Activated T-helper 2 cell treated with anti-CD3 and anti-CD28 coated beads, Interferon-gamma antibody, Interleukin-2, Interleukin-4, amounts not matched to agents 10 μg/mL and 5 μg/mL and 100 μg/mL, durations not matched to agents 14 hours and 24 hours and 36 hours (primary cell): Measurements from ENCODE around the gene ENAH. TPM values are rescaled to one million over a fixed set of nuclear protein-coding genes. Genes with fewer than 3 reads are reported as not detected.
"Not testable (repeated sequence)": the region's sequence is repeated elsewhere in the genome, so short reads cannot be mapped to it uniquely, and the experiment has no call there.

ENCODE experiments used
- DNase-seq: peaks from one replicate; pipeline ENCODE4 v3.0.0; 2021; ENCODE audit warnings: low spot score
- H3K27ac Mint-ChIP-seq: one replicate; pipeline ENCODE4 v1.8.0; 2021; ENCODE audit warnings: mixed read lengths
- H3K27me3 Mint-ChIP-seq: one replicate; pipeline ENCODE4 v1.8.0; 2021; ENCODE audit warnings: low read depth, mixed read lengths
- H3K36me3 Mint-ChIP-seq: one replicate; pipeline ENCODE4 v1.8.0; 2021; ENCODE audit warnings: low read depth, mixed read lengths
- H3K4me1 Mint-ChIP-seq: one replicate; pipeline ENCODE4 v1.8.0; 2021; ENCODE audit warnings: low read depth, mixed read lengths
- H3K4me3 Mint-ChIP-seq: one replicate; pipeline ENCODE4 v1.8.0; 2021; ENCODE audit warnings: low read depth, mild to moderate bottlenecking, moderate library complexity, mixed read lengths
- H3K9me3 Mint-ChIP-seq: one replicate; pipeline ENCODE4 v1.8.0; 2021; ENCODE audit warnings: mixed read lengths
- intact Hi-C: fragments of 100-400 bp; cut with micrococcal nuclease; formaldehyde crosslinking; loops from one replicate; pipeline ENCODE4 v1.15.1; 2023
- total RNA-seq: library from RNA; stranded (reverse); gene quantifications from 2 replicates; pipeline ENCODE4 v1.2.3, GENCODE V29; 2022

Gene ENAH
- total RNA-seq, 1 donor from 2014 or later, result 0.14 TPM

- no peaks in the 10 kb centered on the region for H3K9me3 Mint-ChIP-seq
- peaks cover 31% of the 10 kb centered on the region for H3K4me1 Mint-ChIP-seq
- H3K27ac Mint-ChIP-seq, result no peak overlapping the region
- H3K27me3 Mint-ChIP-seq, result peaks cover 7% of the 10 kb centered on the region
- intact Hi-C loops, result loop anchor here (5.0 to 10.0 kb wide), 2 partner anchors 75 to 177 kb away; partner anchors contain the start of gene ENAH
- H3K4me3 Mint-ChIP-seq, result no peak overlapping the region
- DNase-seq, result no peak
- H3K36me3 Mint-ChIP-seq, result no peaks in the 10 kb centered on the region
Observed at GRCh38 chr1:225477296-225477911, 175.5 kb downstream of the ENAH start.

GRCh38 chr1:225476538-225476988 is 176.4 kb downstream of the ENAH start:
- DNase-seq, result no peak
- H3K27me3 Mint-ChIP-seq, result peaks cover 4% of the 10 kb centered on the region
- intact Hi-C loops, result loop anchor here (5.0 to 10.0 kb wide), 2 partner anchors 76 to 178 kb away; partner anchors contain the start of gene ENAH
- peaks cover 31% of the 10 kb centered on the region for H3K4me1 Mint-ChIP-seq
- no peaks in the 10 kb centered on the region for H3K36me3 Mint-ChIP-seq
- H3K9me3 Mint-ChIP-seq, result no peaks in the 10 kb centered on the region
- H3K4me3 Mint-ChIP-seq, result no peak overlapping the region
- H3K27ac Mint-ChIP-seq, result no peak overlapping the region

- peaks cover 31% of the 10 kb centered on the region for H3K4me1 Mint-ChIP-seq
- H3K27me3 Mint-ChIP-seq, result peaks cover 4% of the 10 kb centered on the region
- DNase-seq, result no peak
- no peak overlapping the region for H3K27ac Mint-ChIP-seq
- no peaks in the 10 kb centered on the region for H3K9me3 Mint-ChIP-seq
- intact Hi-C loops, result loop anchor here (5.0 to 10.0 kb wide), 2 partner anchors 76 to 179 kb away; partner anchors contain the start of gene ENAH
- no peak overlapping the region for H3K4me3 Mint-ChIP-seq
- no peaks in the 10 kb centered on the region for H3K36me3 Mint-ChIP-seq
Observed at GRCh38 chr1:225476100-225476511, 176.8 kb downstream of the ENAH start.

DNA sequence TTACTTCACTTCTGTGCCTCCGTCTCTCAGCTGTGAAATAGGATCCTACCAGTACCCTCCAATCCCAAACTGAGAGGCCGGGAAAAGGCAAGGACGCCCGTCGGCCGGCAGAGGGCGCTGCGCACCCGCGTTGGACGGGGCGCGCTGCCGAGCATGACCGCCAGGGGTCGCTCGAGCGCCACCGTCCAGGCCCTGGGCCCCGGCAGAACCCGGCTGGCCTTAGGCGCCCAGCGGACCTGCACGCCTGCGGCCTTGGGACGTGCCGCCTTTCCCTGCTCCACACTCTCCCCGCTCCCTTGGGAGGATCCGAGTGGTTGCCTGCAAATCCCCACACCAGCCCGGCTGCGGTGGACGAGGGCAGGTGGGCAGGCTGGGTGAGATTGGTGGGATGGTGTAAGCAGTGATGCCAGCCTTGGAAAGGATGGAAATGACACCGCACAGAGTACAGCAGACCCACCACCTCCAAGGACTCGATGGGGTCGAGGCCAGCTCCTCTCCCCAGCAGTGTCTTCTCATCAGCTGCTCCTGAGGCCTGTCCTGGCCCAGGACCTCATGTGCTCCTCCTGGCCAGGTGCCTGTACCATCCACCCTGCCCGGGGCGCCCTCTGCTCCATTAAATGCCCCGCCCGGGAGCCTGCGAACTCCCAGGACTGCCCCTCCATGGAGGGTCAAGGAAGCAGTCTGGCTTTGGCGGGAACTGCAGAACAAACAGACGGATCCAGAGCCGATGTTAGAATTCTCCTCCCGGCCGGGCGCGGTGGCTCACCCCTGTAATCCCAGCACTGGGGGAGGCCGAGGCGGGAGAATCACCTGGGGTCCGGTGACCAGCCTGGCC is 177.7 kb downstream of the ENAH start:
- Mint-ChIP-seq H3K9me3 (no peaks in the 10 kb centered on the region), H3K27ac (no peak overlapping the region), H3K27me3 (peaks cover 4% of the 10 kb centered on the region), H3K4me3 (no peak overlapping the region), H3K36me3 (no peaks in the 10 kb centered on the region), H3K4me1 (peaks cover 31% of the 10 kb centered on the region)
- intact Hi-C loops, result loop anchor here (1.0 to 10.0 kb wide), 5 partner anchors 77 to 501 kb away; partner anchors contain the start of gene ENAH
- peak; percentile 67 for DNase-seq

DNA sequence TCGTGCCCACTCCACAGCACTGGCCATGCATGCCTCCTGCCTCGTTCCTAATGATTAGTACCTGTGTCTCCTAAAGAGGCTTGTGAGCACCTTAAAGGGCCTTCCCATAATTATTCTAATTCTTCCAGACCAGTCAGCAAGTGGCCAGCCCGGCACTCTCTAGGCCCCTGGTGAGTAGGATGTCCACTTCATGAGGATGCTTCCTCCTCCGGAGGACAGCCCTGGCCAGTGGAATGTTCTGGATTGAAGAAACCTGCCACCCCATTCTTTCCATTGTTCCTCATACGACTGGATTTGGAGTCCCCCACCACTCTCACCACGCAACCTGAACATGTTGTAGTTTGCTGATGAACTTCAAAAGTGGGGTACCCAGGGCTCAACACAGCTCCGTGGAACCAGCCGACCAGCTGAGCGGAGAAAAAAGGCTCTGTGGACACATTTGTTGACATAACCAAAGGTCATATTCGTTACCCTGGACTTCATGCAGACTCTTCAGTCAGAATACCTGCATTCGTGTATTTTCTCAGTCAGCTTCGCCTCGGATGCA is 178.4 kb downstream of the ENAH start:
- Mint-ChIP-seq H3K36me3 (no peaks in the 10 kb centered on the region), H3K27ac (peak overlapping the region; percentile 50), H3K9me3 (no peaks in the 10 kb centered on the region), H3K27me3 (peaks cover 4% of the 10 kb centered on the region), H3K4me3 (no peak overlapping the region), H3K4me1 (peaks cover 31% of the 10 kb centered on the region)
- intact Hi-C loops, result loop anchor here (2.0 to 10.0 kb wide), 2 partner anchors 180 to 298 kb away; partner anchors contain the start of gene ENAH
- DNase-seq, result no peak

DNA sequence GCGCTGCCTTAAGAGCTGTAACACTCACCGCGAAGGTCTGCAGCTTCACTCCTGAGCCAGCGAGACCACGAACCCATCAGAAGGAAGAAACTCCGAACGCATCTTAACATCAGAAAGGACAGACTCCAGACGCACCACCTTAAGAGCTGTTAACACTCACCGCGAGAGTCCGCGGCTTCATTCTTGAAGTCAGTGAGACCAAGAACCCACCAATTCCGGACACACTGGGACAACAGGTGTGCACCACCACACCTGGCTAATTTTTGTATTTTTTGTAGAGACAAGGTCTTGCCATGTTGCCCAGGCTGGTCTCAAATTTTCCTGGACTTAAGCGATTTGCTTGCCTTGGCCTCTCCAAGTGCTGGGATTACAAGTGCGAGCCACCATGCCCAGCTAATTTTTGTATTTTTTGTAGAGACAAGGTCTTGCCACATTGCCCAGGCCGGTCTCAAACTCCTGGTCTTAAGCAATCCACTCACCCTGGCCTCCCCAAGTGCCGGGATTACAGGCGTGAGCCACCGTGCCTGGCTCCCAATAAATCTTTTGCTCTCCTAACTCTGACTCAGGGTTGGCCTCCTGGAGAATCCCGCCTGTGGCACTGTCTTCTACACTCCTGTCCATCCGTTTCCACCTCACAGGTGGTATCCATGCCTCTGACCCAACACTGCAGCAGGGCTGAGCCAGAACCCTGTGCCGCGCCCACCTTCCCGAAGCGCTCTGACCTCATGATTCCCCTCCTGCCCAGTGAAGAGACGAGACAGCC is 179.1 kb downstream of the ENAH start:
- H3K36me3 Mint-ChIP-seq, H3K27me3 Mint-ChIP-seq, DNase-seq, H3K9me3 Mint-ChIP-seq, H3K4me3 Mint-ChIP-seq: not testable (repeated sequence)
- H3K4me1 Mint-ChIP-seq, result peaks cover 37% of the 10 kb centered on the region
- intact Hi-C loops, result loop anchor here (2.0 to 10.0 kb wide), 2 partner anchors 181 to 299 kb away; partner anchors contain the start of gene ENAH
- H3K27ac Mint-ChIP-seq, result peak overlapping the region; percentile 50

DNA sequence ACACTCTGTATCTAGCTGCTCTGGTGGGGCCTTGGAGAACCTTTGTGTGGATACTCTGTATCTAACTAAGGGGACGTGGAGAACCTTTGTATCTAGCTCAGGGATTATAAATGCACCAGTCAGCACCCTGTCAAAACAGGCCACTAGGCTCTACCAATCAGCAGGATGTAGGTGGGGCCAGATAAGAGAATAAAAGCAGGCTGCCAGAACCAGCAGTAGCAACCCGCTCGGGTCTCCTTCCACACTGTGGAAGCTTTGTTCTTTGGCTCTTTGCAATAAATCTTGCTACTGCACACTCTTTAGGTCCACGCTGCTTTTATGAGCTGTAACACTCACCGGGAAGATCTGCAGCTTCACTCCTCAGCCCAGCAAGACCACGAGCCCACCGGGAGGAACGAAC is 179.7 kb downstream of the ENAH start:
- intact Hi-C loops, result loop anchor here (10.0 kb wide), 1 partner anchor 182 kb away; the partner anchor contains the start of gene ENAH
- not testable (repeated sequence) for DNase-seq, H3K36me3 Mint-ChIP-seq, H3K9me3 Mint-ChIP-seq, H3K4me3 Mint-ChIP-seq, H3K27me3 Mint-ChIP-seq
- peaks cover 43% of the 10 kb centered on the region for H3K4me1 Mint-ChIP-seq
- peak overlapping the region; percentile 28 for H3K27ac Mint-ChIP-seq

DNA sequence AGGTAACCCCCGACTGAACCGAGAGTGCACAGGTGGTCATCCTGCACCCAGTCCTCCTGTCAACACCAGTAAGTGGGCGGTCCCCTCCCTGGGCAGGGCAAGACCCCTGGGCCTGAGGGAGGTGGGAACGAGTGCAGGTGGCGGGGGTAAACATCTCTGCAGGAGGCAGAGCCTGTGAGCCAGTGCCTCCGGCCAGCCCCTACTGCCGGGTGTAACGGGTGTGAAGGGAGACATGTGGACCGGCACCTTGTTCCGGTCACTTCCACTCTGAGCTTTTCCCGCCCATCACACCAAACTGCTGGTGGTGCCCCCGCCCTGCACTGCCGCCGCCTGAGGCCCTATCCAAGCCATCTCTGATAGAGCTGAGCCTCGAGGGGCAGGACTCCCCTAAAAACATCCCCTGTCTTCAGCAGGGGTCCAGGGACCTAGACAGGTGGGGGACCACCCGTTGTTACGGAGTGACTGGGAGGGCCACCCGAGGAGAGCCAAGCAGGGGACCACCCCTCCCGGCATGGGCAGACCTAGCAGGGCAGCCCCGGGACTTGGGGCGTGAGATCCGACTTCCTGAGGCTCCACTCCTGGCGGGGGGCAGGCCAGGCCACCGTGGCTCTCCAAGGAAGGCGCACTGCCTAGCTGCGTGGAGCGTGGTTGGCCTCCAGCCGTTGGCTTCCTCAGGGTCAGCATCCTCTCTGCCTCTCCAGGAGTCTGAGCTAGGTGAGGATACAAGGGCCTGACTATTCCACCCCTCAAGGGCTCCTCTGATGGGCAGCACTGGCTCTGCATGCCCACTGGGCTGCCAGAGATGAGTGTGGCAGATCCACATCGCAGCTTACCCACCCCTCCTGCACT is 181.2 kb downstream of the ENAH start:
- H3K9me3 Mint-ChIP-seq, result no peaks in the 10 kb centered on the region
- H3K27me3 Mint-ChIP-seq, result no peaks in the 10 kb centered on the region
- no peak overlapping the region for H3K27ac Mint-ChIP-seq
- DNase-seq, result no peak
- H3K36me3 Mint-ChIP-seq, result no peaks in the 10 kb centered on the region
- H3K4me3 Mint-ChIP-seq, result no peak overlapping the region
- intact Hi-C loops, result loop anchor here (10.0 kb wide), 1 partner anchor 183 kb away; the partner anchor contains the start of gene ENAH
- H3K4me1 Mint-ChIP-seq, result peaks cover 33% of the 10 kb centered on the region

- Mint-ChIP-seq H3K27me3 (no peaks in the 10 kb centered on the region), H3K27ac (no peak overlapping the region), H3K4me3 (no peak overlapping the region), H3K9me3 (no peaks in the 10 kb centered on the region), H3K36me3 (no peaks in the 10 kb centered on the region), H3K4me1 (peaks cover 33% of the 10 kb centered on the region)
- intact Hi-C loops, result loop anchor here (10.0 kb wide), 1 partner anchor 184 kb away; the partner anchor contains the start of gene ENAH
- DNase-seq, result no peak
Observed at GRCh38 chr1:225471109-225471452, 181.8 kb downstream of the ENAH start.

DNA sequence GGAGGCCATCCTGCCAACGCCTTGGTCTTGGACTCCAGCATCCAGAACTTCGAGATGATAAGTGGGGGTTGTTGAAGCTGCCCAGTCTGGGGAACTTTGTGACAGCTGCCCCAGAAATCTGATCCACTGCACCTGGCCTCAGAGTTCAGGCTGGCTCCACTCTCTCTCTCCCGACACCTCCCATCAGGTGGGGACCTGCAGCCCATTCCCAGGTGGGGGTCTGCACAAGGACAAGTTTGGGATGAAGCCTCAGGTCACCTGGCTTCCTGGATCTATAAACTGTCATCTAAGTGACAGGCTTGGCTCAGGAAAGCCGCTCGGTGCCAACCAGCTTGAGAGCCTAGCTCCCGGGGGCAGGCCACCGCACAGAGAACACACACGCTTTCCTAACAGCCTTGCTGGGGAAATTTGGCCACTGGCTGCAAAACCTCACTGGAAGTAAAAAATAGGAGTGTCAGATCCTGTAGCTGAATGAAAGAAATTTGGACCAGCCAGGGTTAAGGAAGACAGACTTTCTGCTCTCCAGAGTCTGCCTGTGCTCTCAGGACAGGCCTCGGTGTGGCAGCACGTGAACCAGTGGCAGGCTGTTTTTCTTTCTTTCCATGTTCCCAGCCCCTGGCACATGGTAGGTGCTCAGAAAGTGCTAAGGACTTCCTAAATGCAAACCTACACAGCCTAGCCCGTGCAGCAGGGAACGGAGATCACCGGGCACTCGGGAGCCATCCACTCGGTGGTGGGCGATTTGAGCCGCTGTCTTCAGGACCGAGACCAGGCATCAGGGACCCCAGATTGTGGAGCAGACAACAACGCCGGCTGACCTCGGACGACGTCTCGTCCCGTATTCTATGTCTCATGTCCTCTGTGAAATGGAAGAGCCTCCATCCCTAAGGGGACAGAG is 182.5 kb downstream of the ENAH start:
- DNase-seq, result no peak
- no peaks in the 10 kb centered on the region for H3K36me3 Mint-ChIP-seq
- intact Hi-C loops, result loop anchor here (10.0 kb wide), 1 partner anchor 184 kb away; the partner anchor contains the start of gene ENAH
- H3K9me3 Mint-ChIP-seq, result no peaks in the 10 kb centered on the region
- H3K27me3 Mint-ChIP-seq, result no peaks in the 10 kb centered on the region
- H3K4me3 Mint-ChIP-seq, result no peak overlapping the region
- peaks cover 36% of the 10 kb centered on the region for H3K4me1 Mint-ChIP-seq
- no peak overlapping the region for H3K27ac Mint-ChIP-seq

DNA sequence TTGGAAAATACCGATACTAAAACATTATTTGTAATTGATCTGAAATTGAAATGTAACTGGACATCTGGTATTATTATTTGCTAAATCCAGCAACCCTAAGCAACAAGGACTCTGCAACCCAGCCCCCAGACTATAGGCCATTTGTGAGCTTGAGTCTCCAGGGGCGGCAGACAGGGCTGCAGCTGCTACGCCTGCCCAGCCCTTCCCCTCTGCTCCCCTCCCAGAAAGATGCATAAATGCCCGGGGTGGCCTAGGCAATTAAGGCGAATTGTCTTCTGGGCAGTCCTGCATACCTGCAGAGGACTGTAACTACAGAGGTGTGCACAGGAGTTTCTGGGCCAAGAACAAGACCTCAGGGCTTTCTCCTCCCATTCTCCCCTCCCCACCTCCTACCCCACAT is 183.9 kb downstream of the ENAH start:
- no peaks in the 10 kb centered on the region for H3K36me3 Mint-ChIP-seq
- no peak for DNase-seq
- H3K4me3 Mint-ChIP-seq, result peak overlapping the region; percentile 89
- H3K27me3 Mint-ChIP-seq, result no peaks in the 10 kb centered on the region
- peaks cover 36% of the 10 kb centered on the region for H3K4me1 Mint-ChIP-seq
- intact Hi-C loops, result loop anchor here (2.0 to 5.0 kb wide), 3 partner anchors 453 to 593 kb away; partner anchors contain the start of genes H3-3A, PYCR2 and SDE2
- H3K27ac Mint-ChIP-seq, result peak overlapping the region; percentile 99
- no peaks in the 10 kb centered on the region for H3K9me3 Mint-ChIP-seq
